Breast epithelium (tissue), 4 donors: ENCODE measurements around the gene NTHL1. TPM values are rescaled to one million over a fixed set of nuclear protein-coding genes. Genes with fewer than 3 reads are reported as not detected.
A peak's percentile ranks its signal among the peaks of the same experiment; 100 is the strongest.

Source experiments
- DNase-seq, 2 donors: peaks; one replicate each; pipeline ENCODE4 v3.0.0-alpha.2; 2019; ENCODE audit warnings: low spot score in 2 of 2
- H3K27ac ChIP-seq, 2 donors: fragments of 200-600 bp; sonication (generic) in 1 of 2; one replicate each; pipeline ENCODE4 v1.5.1; 2016 to 2019; ENCODE audit warnings: mild to moderate bottlenecking in 1 of 2
- H3K27me3 ChIP-seq, 2 donors: fragments of 200-600 bp; sonication (generic) in 1 of 2; one replicate each; pipeline versions ENCODE4 v1.5.1 to v1.6.0; 2017 to 2019; ENCODE audit warnings: control low read depth in 1 of 2, mild to moderate bottlenecking in 1 of 2
- H3K36me3 ChIP-seq: fragments of 200-600 bp; one replicate; pipeline ENCODE4 v1.5.1; 2019
- H3K4me1 ChIP-seq, 2 donors: fragments of 200-600 bp; sonication (generic); one replicate each; pipeline ENCODE4 v1.5.1; 2016 to 2019; ENCODE audit warnings: control low read depth in 1 of 2
- H3K4me3 ChIP-seq, 3 donors: fragments of 200-600 bp; sonication (generic); 1 replicate in 2 of 3; 2 replicates in 1 of 3; pipeline ENCODE4 v1.5.1; 2016 to 2019; ENCODE audit warnings: mild to moderate bottlenecking in 3 of 3, moderate library complexity in 2 of 3
- H3K9me3 ChIP-seq, 2 donors: fragments of 200-600 bp; sonication (generic) in 1 of 2; one replicate each; pipeline ENCODE4 v1.5.1; 2016 to 2019; ENCODE audit warnings: control low read depth in 1 of 2
- CTCF ChIP-seq, 3 donors: fragments of 450-650 bp; IDR thresholded peaks; one replicate each; pipeline ENCODE4 v1.5.1; 2016 to 2017; ENCODE audit warnings: antibody characterized with exemption in 3 of 3, mild to moderate bottlenecking in 3 of 3, moderate library complexity in 3 of 3
- POLR2A ChIP-seq: fragments of 450-650 bp; IDR thresholded peaks from one replicate; pipeline ENCODE4 v1.6.1; 2016; ENCODE audit warnings: antibody characterized with exemption, mild to moderate bottlenecking, moderate library complexity
- POLR2AphosphoS5 ChIP-seq, 3 donors: sonication (generic); formaldehyde crosslinking; IDR thresholded peaks; one replicate each; pipeline ENCODE4 v1.6.1; 2017; ENCODE audit warnings: antibody characterized with exemption in 3 of 3
- intact Hi-C: fragments of 100-400 bp; cut with DNase I; formaldehyde crosslinking; loops from one replicate; pipeline ENCODE4 v1.15.1; 2023; ENCODE audit warnings: low total_unique reads
- total RNA-seq, 3 donors: library from RNA; depleted of rRNA; stranded (reverse); fragments of >200 nt; gene quantifications; one replicate each; pipeline ENCODE4 v1.1.0, GENCODE V29; 2016

The NTHL1 gene
- total RNA-seq, 3 donors from 2014 or later = 10.6 to 27.9 (median 16.1) TPM

DNA sequence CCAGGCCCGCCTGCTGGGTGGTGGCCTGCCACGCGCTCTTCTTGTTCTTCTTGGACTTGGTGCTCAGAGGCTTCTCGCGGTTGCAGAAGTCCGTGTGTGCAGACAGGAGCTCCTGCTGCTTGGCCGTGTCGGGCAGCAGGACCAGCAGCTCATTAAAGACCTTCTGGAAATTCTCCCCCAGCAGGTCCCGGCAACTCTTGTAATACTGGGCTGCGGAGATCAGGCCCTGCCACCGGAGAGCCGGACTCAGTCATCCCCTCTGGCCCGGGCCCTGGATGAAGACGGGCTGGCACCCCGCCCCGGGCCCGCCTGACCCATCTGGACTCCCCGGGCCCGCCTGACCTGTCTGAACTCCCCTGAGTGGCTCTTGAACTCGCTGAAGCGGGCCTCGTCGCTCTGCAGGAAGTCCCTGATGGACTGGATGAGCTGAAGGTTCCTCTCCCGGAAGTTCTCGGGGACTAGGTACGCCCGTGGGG, 49.2 kb downstream of the NTHL1 start:
- peaks cover 12% of the 10 kb centered on the region for H3K36me3 ChIP-seq
- no peak overlapping the region for H3K4me3 ChIP-seq
- no peaks in the 10 kb centered on the region for H3K9me3 ChIP-seq
- no peak for DNase-seq
- no peaks in the 10 kb centered on the region for H3K4me1 ChIP-seq
- H3K27me3 ChIP-seq = no peaks in the 10 kb centered on the region
- TF ChIP-seq POLR2AphosphoS5 (IDR thresholded peaks at IDR 0.05) (no peak), POLR2A (no peak), CTCF (IDR thresholded peaks at IDR 0.05) (no peak)
- intact Hi-C loops = no loop called here
- H3K27ac ChIP-seq = peak overlapping the region in 1 of 2 donors; percentile 12

DNA sequence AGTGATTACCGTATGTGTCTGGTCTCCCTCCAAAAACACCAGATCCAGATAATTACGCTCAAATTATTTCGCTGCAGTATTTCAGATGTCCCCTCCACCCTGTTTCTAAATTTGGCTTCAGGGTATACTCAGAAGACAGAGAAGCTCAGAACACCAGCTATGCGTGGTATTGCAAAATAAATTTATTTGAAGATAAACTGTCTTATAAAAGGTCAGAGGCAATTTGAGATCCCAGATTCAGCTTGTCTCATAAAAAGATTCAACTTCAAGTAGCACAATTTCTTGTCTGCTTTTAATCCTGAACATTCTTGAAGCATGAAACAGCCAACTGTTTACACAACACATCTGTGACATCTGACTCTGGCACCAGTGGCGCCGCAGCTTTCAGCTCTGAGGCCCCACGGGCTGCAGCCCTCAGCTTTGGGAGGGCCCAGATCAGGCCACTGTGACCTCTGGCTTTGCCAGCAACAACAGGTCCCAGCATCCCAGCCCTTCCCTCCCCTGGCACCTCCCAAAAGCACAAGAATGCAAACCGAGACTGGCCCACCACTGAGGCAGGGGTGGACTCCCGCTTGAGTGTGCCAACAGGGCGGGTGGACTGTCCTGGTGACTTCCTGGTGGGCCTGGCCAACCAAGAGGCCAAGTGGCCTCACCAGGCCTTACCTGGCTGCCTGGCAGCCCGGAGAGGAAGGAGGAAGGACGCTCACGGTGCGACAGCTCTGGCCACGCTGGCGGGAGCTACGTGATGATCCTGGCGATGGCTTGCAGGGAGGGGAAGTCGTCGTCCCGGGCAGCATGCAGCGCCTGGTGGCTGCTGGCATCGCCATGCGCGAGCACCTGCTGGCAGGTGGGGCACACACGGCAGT, 49.9 kb downstream of the NTHL1 start:
- Histone ChIP-seq H3K36me3 (peaks cover 12% of the 10 kb centered on the region), H3K4me3 (no peak overlapping the region), H3K4me1 (no peaks in the 10 kb centered on the region), H3K27me3 (no peaks in the 10 kb centered on the region), H3K9me3 (no peaks in the 10 kb centered on the region), H3K27ac (peak overlapping the region in 1 of 2 donors; percentile 12)
- intact Hi-C loops = no loop called here
- TF ChIP-seq POLR2AphosphoS5 (IDR thresholded peaks at IDR 0.05) = no peak
- no peak for TF ChIP-seq POLR2A
- no peak for TF ChIP-seq CTCF (IDR thresholded peaks at IDR 0.05)
- no peak for DNase-seq

DNA sequence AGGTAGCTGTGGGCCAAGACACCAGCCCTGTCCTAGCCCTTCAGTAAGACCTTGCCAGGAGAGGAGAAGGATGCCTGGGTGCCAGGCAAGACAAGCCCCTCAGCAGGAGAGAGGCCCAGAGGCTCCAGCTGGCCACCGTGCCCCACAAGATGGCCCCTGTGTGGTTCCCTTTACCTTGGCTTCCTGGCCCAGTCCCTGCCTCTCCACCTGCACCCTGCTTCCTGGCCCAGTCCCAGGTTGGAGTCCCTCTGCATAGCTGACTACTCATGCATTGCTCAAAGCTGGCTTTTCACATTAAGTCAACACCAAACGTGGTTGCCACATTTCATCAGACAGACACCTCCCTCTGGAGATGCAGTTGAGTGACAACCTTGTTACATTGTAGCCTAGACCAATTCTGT, 53.9 kb downstream of the NTHL1 start:
- Histone ChIP-seq H3K36me3 (no peaks in the 10 kb centered on the region), H3K9me3 (no peaks in the 10 kb centered on the region), H3K4me1 (peaks cover 0 to 15% of the 10 kb centered on the region in 2 donors), H3K27ac (no peak overlapping the region), H3K27me3 (peaks cover 5 to 21% of the 10 kb centered on the region in 2 donors), H3K4me3 (no peak overlapping the region)
- no peak for TF ChIP-seq CTCF (IDR thresholded peaks at IDR 0.05)
- TF ChIP-seq POLR2AphosphoS5 (IDR thresholded peaks at IDR 0.05) = no peak
- TF ChIP-seq POLR2A = no peak
- DNase-seq = no peak
- intact Hi-C loops = no loop called here

GRCh38 chr16:1992704-1993317, 54.8 kb downstream of the NTHL1 start:
- Histone ChIP-seq H3K4me3 (peak overlapping the region in 2 of 3 donors; percentile 48 to 67), H3K27ac (peak overlapping the region; percentile 15 to 31), H3K27me3 (peaks cover 5 to 25% of the 10 kb centered on the region in 2 donors), H3K36me3 (no peaks in the 10 kb centered on the region), H3K4me1 (peaks cover 0 to 15% of the 10 kb centered on the region in 2 donors), H3K9me3 (no peaks in the 10 kb centered on the region)
- TF ChIP-seq POLR2AphosphoS5 (IDR thresholded peaks at IDR 0.05) (no peak), POLR2A (no peak), CTCF (IDR thresholded peaks at IDR 0.05) (no peak)
- DNase-seq = no peak
- intact Hi-C loops = no loop called here
